AML-193 (cell line): ENCODE measurements around the gene OR8B4.
A peak's percentile ranks its signal among the peaks of the same experiment; 100 is the strongest.
"Not testable (repeated sequence)": the region's sequence is repeated elsewhere in the genome, so short reads cannot be mapped to it uniquely, and the experiment has no call there.

Source experiments
- DNase-seq, 2 experiments: peaks; one replicate each; lab custom pipeline; 2025; lab: John Stamatoyannopoulos, UW

OR8B4 gene

DNA sequence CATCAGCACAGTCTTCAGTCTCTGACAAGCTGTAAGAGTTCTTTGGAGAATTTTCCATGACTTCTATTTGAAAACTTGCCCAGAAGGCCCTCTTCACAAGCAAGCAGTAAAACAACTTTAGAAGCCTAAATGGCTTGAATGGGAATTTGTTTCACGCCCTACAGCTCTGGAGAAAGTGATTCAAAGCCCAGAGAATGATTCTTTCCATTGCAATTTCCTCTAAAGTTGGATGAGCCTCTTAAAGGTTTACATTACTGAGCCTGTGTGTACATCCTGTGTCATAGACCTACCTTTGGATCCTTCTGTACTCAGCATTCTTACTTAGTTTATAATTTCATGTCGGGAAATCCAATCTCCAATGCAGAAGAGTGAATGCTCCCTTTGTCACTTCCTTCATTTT, 19.1 kb downstream of the OR8B4 start:
- DNase-seq = no peak

DNA sequence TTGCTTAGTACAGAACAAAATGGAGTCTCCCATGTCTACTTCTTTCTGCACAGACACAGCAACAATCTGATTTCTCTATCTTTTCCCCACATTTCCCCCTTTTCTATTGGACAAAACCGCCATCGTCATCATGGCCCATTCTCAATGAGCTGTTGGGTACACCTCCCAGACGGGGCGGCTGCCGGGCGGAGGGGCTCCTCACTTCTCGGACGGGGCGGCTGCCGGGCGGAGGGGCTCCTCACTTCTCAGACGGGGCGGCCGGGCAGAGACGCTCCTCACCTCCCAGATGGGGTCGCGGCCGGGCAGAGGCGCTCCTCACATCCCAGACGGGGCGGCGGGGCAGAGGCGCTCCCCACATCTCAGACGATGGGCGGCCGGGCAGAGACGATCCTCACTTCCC, 21.5 kb downstream of the OR8B4 start:
- DNase-seq = not testable (repeated sequence)

DNA sequence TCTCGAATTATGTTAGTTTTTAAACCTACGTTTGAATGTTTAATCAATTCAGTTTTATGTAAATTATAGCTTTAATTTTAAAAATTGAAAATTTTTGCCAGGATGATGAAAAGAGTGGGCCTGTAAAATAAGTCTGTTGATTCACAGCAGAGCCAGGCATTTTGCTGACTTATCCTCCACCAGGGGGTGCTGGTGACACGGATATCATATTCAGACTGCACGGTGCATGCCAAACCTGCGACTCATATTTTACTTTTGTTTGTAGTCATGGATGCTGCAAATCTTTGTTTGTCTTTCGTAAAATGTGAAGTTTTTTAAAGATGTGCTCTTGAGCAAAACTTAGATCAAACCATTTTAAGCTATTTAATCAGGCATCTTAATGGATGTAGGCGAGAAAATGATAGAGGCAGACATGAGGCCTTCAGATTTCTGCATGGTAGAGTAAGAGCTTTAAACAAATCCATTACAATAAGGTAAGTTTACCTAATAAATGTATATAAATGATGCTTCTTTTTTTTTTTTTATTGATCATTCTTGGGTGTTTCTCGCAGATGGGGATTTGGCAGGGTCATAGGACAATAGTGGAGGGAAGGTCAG, 22.2 kb downstream of the OR8B4 start:
- peak; percentile 54 to 60 for DNase-seq

GRCh38 chr11:124398924-124399323, 25.7 kb downstream of the OR8B4 start, which contains the start of gene OR8B3:
Gene OR8B3, minus strand, starts transcription at chr11:124399024. Its CDS starts 1,673 bp downstream, at chr11:124397351.
- DNase-seq = no peak

GRCh38 chr11:124396847-124397246, 27.8 kb downstream of the OR8B4 start:
- not testable (repeated sequence) for DNase-seq

- no peak for DNase-seq
Observed at GRCh38 chr11:124394408-124394807, 30.3 kb downstream of the OR8B4 start.

DNA sequence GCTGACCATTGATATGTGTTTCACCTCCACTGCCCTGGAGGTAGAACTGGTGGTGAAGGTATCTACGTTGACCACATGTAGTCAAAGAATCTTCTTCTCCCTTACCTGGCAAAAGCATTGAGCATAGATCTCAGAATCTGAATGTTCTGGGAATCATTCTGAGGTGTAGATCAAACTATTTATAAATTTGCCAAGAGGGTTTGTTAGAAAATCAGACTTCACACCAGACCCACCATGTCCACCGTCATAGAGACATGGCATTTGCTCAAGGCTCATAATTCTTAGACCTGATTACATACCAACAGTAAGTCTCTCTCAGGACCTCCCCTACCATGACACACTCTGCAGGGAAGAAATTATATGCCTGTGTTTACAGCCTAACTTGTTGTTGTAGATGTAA, 40.3 kb downstream of the OR8B4 start, which contains the start of gene OR8B2:
Gene OR8B2, minus strand, starts transcription at position 101 of the 400 bp plus-strand sequence. CDS start 1,156 bp downstream, outside the sequence.
- no peak for DNase-seq

GRCh38 chr11:124382857-124383256, 41.8 kb downstream of the OR8B4 start:
- DNase-seq = not testable (repeated sequence)

DNA sequence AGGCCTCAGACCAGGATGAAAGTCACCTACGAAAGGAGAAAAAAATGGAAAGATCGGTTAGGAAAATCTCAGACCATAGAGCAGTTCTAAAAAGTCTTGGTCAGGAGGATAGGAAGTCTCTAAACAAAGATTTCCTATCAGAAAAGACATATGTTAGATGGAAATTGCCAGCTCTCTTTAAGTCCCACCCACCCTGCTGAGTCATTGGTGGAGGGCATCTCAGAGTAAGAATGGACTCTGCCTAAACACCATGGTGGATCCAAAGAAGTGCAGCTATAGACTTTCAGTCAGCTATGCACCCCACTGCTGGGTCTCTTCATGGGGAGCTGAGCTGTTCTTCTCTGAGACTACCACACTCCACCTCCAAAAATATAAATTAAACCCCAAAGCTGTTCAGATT, 44.1 kb downstream of the OR8B4 start:
- DNase-seq = no peak

DNA sequence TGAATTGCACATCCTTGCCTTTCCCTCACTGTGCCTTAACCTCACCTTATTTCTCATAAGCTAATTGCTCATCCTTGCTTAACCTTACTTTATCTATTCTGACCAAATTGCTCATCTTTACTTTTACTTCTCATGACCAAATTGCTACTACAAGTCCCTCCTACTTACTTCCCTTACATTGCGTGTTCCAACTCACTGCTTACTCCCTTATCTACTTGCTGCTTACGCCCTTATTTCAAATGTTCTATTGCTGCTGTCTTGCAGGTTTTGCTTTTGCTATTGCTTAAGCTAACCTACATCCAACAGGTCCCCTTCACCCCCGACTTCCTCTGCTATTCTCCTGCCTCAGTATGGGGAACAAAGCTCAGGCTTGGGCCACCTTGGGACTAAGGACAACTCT, 48.4 kb downstream of the OR8B4 start:
- no peak for DNase-seq
